GM23338 (cell line): Measurements from ENCODE around the gene MAP3K21. TPM values are rescaled to one million over a fixed set of nuclear protein-coding genes. Genes with fewer than 3 reads are reported as not detected.

Experiments used
- ATAC-seq: fragments of 200-7000 bp; cut with Tn5 transposase; 3 replicates; pipeline ENCODE4 v1.9.1; 2020
- DNase-seq: peaks from one replicate; pipeline ENCODE4 v3.0.0-alpha.2; 2015; ENCODE audit warnings: low spot score
- H2AFZ ChIP-seq: fragments of 200-600 bp; sonication (generic); 2 replicates; pipeline ENCODE4 v1.8.0; 2016; ENCODE audit warnings: antibody characterized with exemption, mild to moderate bottlenecking, moderate library complexity
- H3F3A ChIP-seq: fragments of 200-600 bp; sonication (generic); replicated peaks from 2 replicates; pipeline ENCODE4 v1.8.0; 2017; ENCODE audit warnings: antibody characterized with exemption, mixed run types, low read depth
- H3K27ac ChIP-seq: fragments of 200-600 bp; sonication (generic); 2 replicates; pipeline ENCODE4 v1.6.1; 2016; ENCODE audit warnings: low read depth
- H3K27me3 ChIP-seq: fragments of 200-600 bp; sonication (generic); 2 replicates; pipeline ENCODE4 v1.8.0; 2016; ENCODE audit warnings: mild to moderate bottlenecking, mixed run types, moderate library complexity; ENCODE audit not compliant: insufficient read depth
- H3K36me3 ChIP-seq: fragments of 200-600 bp; sonication (generic); 2 replicates; pipeline ENCODE4 v1.8.0; 2016; ENCODE audit warnings: mild to moderate bottlenecking; ENCODE audit not compliant: insufficient read depth
- H3K4me1 ChIP-seq: fragments of 200-600 bp; sonication (generic); 2 replicates; pipeline ENCODE4 v1.8.0; 2016; ENCODE audit warnings: mild to moderate bottlenecking, moderate library complexity; ENCODE audit not compliant: insufficient read depth
- H3K4me2 ChIP-seq: fragments of 200-600 bp; sonication (generic); 2 replicates; pipeline ENCODE4 v1.7.1; 2017; ENCODE audit warnings: mixed run types
- H3K4me3 ChIP-seq: fragments of 200-600 bp; sonication (generic); 2 replicates; pipeline ENCODE4 v1.6.1; 2016; ENCODE audit warnings: mixed run types
- H3K79me2 ChIP-seq: fragments of 200-600 bp; sonication (generic); replicated peaks from 2 replicates; pipeline ENCODE4 v1.8.0; 2017; ENCODE audit warnings: mild to moderate bottlenecking; ENCODE audit not compliant: insufficient read depth
- H3K9me2 ChIP-seq: fragments of 200-600 bp; sonication (generic); 2 replicates; pipeline ENCODE4 v1.8.0; 2017; ENCODE audit not compliant: insufficient read depth
- H4K20me1 ChIP-seq: fragments of 200-600 bp; sonication (generic); replicated peaks from 2 replicates; pipeline ENCODE4 v1.8.0; 2017; ENCODE audit warnings: mild to moderate bottlenecking; ENCODE audit not compliant: insufficient read depth
- H3K27ac Mint-ChIP-seq: 2 replicates; pipeline ENCODE4 v1.8.0; 2020; ENCODE audit warnings: inconsistent platforms, mild to moderate bottlenecking, moderate library complexity, mixed read lengths
- H3K27me3 Mint-ChIP-seq: 3 replicates; pipeline ENCODE4 v1.8.0; 2022; ENCODE audit warnings: low read depth, mild to moderate bottlenecking, moderate library complexity, mixed read lengths, inconsistent platforms; ENCODE audit not compliant: insufficient read depth, poor library complexity
- H3K36me3 Mint-ChIP-seq: 3 replicates; pipeline ENCODE4 v1.8.0; 2021; ENCODE audit warnings: low read depth, mild to moderate bottlenecking, inconsistent platforms, moderate library complexity, mixed read lengths
- H3K4me1 Mint-ChIP-seq: 3 replicates; pipeline ENCODE4 v1.8.0; 2020; ENCODE audit warnings: mild to moderate bottlenecking, inconsistent platforms, mixed read lengths
- H3K4me3 Mint-ChIP-seq: 3 replicates; pipeline ENCODE4 v1.8.0; 2021; ENCODE audit warnings: moderate library complexity, mild to moderate bottlenecking, inconsistent platforms, mixed read lengths
- H3K9me3 Mint-ChIP-seq: 3 replicates; pipeline ENCODE4 v1.8.0; 2020; ENCODE audit warnings: moderate library complexity, mild to moderate bottlenecking, inconsistent platforms, mixed read lengths
- CREB1 ChIP-seq: fragments of 250-450 bp; sonication (Bioruptor Pico); IDR thresholded peaks from 2 replicates; pipeline ENCODE4 v1.5.0; 2020; ENCODE audit warnings: low read depth, mild to moderate bottlenecking, moderate library complexity
- CTCF ChIP-seq, 2 experiments: fragments of 200-600 bp in 1 of 2; sonication (generic) in 1 of 2; conservative IDR thresholded peaks; 2 replicates each; pipeline versions ENCODE4 v1.5.1 to v1.6.1; 2016 to 2017; ENCODE audit warnings: antibody characterized with exemption in 2 of 2, low read depth in 2 of 2, mild to moderate bottlenecking in 2 of 2, moderate library complexity in 1 of 2
- EZH2 ChIP-seq: fragments of 200-600 bp; sonication (generic); IDR thresholded peaks from one replicate; pipeline ENCODE4 v1.8.0; 2017; ENCODE audit warnings: antibody characterized with exemption, mild to moderate bottlenecking, low read depth; ENCODE audit not compliant: unreplicated experiment
- NANOG ChIP-seq: IDR thresholded peaks from 2 replicates; pipeline ENCODE4 v1.6.1; 2016; ENCODE audit warnings: antibody characterized with exemption, borderline replicate concordance
- POLR2AphosphoS5 ChIP-seq: IDR thresholded peaks from 2 replicates; pipeline ENCODE4 v1.6.1; 2016; ENCODE audit warnings: antibody characterized with exemption, low read depth
- ZNF114 ChIP-seq: fragments of 250-450 bp; sonication (Bioruptor Pico); IDR thresholded peaks from 2 replicates; pipeline ENCODE4 v1.5.0; 2020; ENCODE audit warnings: mild to moderate bottlenecking, moderate library complexity
- polyA plus RNA-seq: library from polyadenylated mRNA; unstranded; fragments of >200 nt; fragmentation: Nextera tagmentation; extraction: Ambion mirVana; gene quantifications from 2 replicates; pipeline ENCODE4 v1.2.1, GENCODE V29; 2016
- total RNA-seq: library from RNA; depleted of rRNA; stranded (reverse); fragments of >200 nt; shearing (Covaris generic); gene quantifications from 2 replicates; pipeline ENCODE4 v1.2.3, GENCODE V29; 2014
- TF ChIP-seq, protein P1 (sequence below): fragments of 250-450 bp; sonication (Bioruptor Pico); IDR thresholded peaks from 2 replicates; pipeline ENCODE4 v1.5.0; 2020; ENCODE audit warnings: mild to moderate bottlenecking, moderate library complexity
- TF ChIP-seq, protein P2 (sequence below): IDR thresholded peaks from one replicate; pipeline ENCODE4 v1.6.1; 2018; ENCODE audit warnings: antibody characterized with exemption; ENCODE audit not compliant: unreplicated experiment

MAP3K21 gene
- total and polyA plus RNA-seq, 2 experiments from 2014 or later = 11.7 to 40.1 TPM

DNA sequence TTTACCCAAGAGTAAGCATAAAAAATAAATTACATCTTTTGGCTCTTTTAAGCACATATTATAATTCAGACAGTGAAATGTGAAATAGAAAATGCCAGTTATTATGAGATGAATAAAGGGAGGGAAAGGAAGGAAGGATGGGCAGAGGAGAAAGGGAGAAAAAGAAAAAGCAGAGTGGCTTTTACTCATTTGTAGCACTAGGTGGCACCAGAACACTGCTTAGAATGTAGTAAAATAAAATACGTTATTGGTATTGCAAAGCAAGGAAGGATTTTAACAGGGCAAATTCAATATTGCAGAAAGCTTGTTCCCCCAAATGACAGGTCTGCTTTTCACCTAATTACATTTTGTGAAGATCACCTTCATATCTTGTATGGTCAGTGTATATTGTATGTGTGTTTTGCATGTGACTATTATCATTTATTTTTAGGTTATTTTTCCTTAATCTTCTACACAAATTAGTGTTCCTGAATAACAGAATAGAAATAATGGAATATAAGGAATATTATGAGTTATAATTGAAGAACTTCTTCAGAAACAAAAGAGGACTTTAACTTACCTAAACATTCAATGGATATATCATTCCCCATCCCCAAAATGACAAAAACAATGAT lies 22.9 kb upstream of the MAP3K21 start:
- Histone ChIP-seq H3K9me2 (no peaks in the 10 kb centered on the region), H3K4me3 (no peak overlapping the region), H3K36me3 (no peaks in the 10 kb centered on the region), H3K4me2 (no peak overlapping the region), H3K27me3 (no peaks in the 10 kb centered on the region), H3K27ac (no peak overlapping the region), H3F3A (no peaks in the 10 kb centered on the region), H3K79me2 (no peaks in the 10 kb centered on the region), H4K20me1 (no peaks in the 10 kb centered on the region), H3K4me1 (no peaks in the 10 kb centered on the region; the same call in 1 of the 2 replicates), H2AFZ (no peak overlapping the region)
- peak; percentile 70 for DNase-seq
- H3K27me3 Mint-ChIP-seq = peaks cover 2% of the 10 kb centered on the region
- no peak for ATAC-seq
- no peak overlapping the region for H3K27ac Mint-ChIP-seq
- no peak overlapping the region for H3K4me3 Mint-ChIP-seq
- H3K9me3 Mint-ChIP-seq = peaks cover 4% of the 10 kb centered on the region; the same call in 2 of the 3 replicates
- peak; percentile 79 to 91 for TF ChIP-seq CTCF (conservative IDR thresholded peaks at IDR 0.05; ENCODE audit: low read depth in 2 of 2)
- no peak for TF ChIP-seq POLR2AphosphoS5
- peaks cover 11% of the 10 kb centered on the region for H3K4me1 Mint-ChIP-seq
- peaks cover 9% of the 10 kb centered on the region; the same call in 2 of the 3 replicates for H3K36me3 Mint-ChIP-seq

- no peaks in the 10 kb centered on the region for H3F3A ChIP-seq
- no peak overlapping the region for H3K4me3 Mint-ChIP-seq
- H3K9me2 ChIP-seq = no peaks in the 10 kb centered on the region
- H3K36me3 Mint-ChIP-seq = no peaks in the 10 kb centered on the region
- DNase-seq (no peak), ATAC-seq (no peak)
- no peak overlapping the region for H3K4me2 ChIP-seq
- H2AFZ ChIP-seq = no peak overlapping the region; the same call in 1 of the 2 replicates
- no peaks in the 10 kb centered on the region for H3K27me3 Mint-ChIP-seq
- H3K27ac ChIP-seq = no peak overlapping the region
- H3K4me1 Mint-ChIP-seq = peaks cover 14% of the 10 kb centered on the region; the same call in 2 of the 3 replicates
- H3K79me2 ChIP-seq = no peaks in the 10 kb centered on the region
- H3K27ac Mint-ChIP-seq = peak overlapping the region; percentile 7; the same call in 1 of the 2 replicates
- no peaks in the 10 kb centered on the region for H4K20me1 ChIP-seq
- H3K9me3 Mint-ChIP-seq = 0 out of 3 replicates have a peak, but pooled peaks cover 4% of the 10 kb centered on the region
- H3K4me3 ChIP-seq = no peak overlapping the region
- H3K36me3 ChIP-seq = no peaks in the 10 kb centered on the region
- no peaks in the 10 kb centered on the region for H3K27me3 ChIP-seq
- no peaks in the 10 kb centered on the region for H3K4me1 ChIP-seq
- TF ChIP-seq, protein P1, sequence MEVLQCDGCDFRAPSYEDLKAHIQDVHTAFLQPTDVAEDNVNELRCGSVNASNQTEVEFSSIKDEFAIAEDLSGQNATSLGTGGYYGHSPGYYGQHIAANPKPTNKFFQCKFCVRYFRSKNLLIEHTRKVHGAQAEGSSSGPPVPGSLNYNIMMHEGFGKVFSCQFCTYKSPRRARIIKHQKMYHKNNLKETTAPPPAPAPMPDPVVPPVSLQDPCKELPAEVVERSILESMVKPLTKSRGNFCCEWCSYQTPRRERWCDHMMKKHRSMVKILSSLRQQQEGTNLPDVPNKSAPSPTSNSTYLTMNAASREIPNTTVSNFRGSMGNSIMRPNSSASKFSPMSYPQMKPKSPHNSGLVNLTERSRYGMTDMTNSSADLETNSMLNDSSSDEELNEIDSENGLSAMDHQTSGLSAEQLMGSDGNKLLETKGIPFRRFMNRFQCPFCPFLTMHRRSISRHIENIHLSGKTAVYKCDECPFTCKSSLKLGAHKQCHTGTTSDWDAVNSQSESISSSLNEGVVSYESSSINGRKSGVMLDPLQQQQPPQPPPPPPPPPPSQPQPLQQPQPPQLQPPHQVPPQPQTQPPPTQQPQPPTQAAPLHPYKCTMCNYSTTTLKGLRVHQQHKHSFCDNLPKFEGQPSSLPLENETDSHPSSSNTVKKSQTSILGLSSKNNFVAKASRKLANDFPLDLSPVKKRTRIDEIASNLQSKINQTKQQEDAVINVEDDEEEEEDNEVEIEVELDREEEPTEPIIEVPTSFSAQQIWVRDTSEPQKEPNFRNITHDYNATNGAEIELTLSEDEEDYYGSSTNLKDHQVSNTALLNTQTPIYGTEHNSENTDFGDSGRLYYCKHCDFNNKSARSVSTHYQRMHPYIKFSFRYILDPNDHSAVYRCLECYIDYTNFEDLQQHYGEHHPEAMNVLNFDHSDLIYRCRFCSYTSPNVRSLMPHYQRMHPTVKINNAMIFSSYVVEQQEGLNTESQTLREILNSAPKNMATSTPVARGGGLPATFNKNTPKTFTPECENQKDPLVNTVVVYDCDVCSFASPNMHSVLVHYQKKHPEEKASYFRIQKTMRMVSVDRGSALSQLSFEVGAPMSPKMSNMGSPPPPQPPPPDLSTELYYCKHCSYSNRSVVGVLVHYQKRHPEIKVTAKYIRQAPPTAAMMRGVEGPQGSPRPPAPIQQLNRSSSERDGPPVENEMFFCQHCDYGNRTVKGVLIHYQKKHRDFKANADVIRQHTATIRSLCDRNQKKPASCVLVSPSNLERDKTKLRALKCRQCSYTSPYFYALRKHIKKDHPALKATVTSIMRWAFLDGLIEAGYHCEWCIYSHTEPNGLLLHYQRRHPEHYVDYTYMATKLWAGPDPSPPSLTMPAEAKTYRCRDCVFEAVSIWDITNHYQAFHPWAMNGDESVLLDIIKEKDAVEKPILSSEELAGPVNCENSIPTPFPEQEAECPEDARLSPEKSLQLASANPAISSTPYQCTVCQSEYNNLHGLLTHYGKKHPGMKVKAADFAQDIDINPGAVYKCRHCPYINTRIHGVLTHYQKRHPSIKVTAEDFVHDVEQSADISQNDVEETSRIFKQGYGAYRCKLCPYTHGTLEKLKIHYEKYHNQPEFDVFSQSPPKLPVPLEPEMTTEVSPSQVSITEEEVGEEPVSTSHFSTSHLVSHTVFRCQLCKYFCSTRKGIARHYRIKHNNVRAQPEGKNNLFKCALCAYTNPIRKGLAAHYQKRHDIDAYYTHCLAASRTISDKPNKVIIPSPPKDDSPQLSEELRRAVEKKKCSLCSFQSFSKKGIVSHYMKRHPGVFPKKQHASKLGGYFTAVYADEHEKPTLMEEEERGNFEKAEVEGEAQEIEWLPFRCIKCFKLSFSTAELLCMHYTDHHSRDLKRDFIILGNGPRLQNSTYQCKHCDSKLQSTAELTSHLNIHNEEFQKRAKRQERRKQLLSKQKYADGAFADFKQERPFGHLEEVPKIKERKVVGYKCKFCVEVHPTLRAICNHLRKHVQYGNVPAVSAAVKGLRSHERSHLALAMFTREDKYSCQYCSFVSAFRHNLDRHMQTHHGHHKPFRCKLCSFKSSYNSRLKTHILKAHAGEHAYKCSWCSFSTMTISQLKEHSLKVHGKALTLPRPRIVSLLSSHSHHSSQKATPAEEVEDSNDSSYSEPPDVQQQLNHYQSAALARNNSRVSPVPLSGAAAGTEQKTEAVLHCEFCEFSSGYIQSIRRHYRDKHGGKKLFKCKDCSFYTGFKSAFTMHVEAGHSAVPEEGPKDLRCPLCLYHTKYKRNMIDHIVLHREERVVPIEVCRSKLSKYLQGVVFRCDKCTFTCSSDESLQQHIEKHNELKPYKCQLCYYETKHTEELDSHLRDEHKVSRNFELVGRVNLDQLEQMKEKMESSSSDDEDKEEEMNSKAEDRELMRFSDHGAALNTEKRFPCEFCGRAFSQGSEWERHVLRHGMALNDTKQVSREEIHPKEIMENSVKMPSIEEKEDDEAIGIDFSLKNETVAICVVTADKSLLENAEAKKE (CRISPR knock-in tag) = no peak
- TF ChIP-seq, protein P2, sequence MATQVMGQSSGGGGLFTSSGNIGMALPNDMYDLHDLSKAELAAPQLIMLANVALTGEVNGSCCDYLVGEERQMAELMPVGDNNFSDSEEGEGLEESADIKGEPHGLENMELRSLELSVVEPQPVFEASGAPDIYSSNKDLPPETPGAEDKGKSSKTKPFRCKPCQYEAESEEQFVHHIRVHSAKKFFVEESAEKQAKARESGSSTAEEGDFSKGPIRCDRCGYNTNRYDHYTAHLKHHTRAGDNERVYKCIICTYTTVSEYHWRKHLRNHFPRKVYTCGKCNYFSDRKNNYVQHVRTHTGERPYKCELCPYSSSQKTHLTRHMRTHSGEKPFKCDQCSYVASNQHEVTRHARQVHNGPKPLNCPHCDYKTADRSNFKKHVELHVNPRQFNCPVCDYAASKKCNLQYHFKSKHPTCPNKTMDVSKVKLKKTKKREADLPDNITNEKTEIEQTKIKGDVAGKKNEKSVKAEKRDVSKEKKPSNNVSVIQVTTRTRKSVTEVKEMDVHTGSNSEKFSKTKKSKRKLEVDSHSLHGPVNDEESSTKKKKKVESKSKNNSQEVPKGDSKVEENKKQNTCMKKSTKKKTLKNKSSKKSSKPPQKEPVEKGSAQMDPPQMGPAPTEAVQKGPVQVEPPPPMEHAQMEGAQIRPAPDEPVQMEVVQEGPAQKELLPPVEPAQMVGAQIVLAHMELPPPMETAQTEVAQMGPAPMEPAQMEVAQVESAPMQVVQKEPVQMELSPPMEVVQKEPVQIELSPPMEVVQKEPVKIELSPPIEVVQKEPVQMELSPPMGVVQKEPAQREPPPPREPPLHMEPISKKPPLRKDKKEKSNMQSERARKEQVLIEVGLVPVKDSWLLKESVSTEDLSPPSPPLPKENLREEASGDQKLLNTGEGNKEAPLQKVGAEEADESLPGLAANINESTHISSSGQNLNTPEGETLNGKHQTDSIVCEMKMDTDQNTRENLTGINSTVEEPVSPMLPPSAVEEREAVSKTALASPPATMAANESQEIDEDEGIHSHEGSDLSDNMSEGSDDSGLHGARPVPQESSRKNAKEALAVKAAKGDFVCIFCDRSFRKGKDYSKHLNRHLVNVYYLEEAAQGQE = no peak
- no peak for TF ChIP-seq CREB1 (CRISPR knock-in tag)
- TF ChIP-seq POLR2AphosphoS5 = no peak
- TF ChIP-seq NANOG = no peak
- TF ChIP-seq ZNF114 (CRISPR knock-in tag) = no peak
- no peak for TF ChIP-seq EZH2
Measured at GRCh38 chr1:233313434-233314155, 13.9 kb upstream of the MAP3K21 start.
